Chondrocyte (in vitro differentiated cells): Measurements from ENCODE around the gene PYGB. TPM values are rescaled to one million over a fixed set of nuclear protein-coding genes. Genes with fewer than 3 reads are reported as not detected.

ENCODE experiments used
- DNase-seq: peaks from one replicate; pipeline ENCODE4 v3.0.0; 2021; ENCODE audit warnings: mixed read lengths, low spot score
- H3K27ac Mint-ChIP-seq: one replicate; pipeline ENCODE4 v1.8.0; 2021; ENCODE audit warnings: mild to moderate bottlenecking, moderate library complexity, mixed read lengths; ENCODE audit not compliant: unreplicated experiment
- H3K27me3 Mint-ChIP-seq: 2 replicates; pipeline ENCODE4 v1.8.0; 2021; ENCODE audit warnings: low read depth, mixed read lengths
- H3K36me3 Mint-ChIP-seq: 2 replicates; pipeline ENCODE4 v1.8.0; 2021; ENCODE audit warnings: low read depth, mixed read lengths
- H3K4me1 Mint-ChIP-seq: 2 replicates; pipeline ENCODE4 v1.8.0; 2021; ENCODE audit warnings: low read depth, mild to moderate bottlenecking, mixed read lengths
- H3K4me3 Mint-ChIP-seq: one replicate; pipeline ENCODE4 v1.8.0; 2021; ENCODE audit warnings: mild to moderate bottlenecking, moderate library complexity, mixed read lengths; ENCODE audit not compliant: unreplicated experiment
- H3K9me3 Mint-ChIP-seq: 2 replicates; pipeline ENCODE4 v1.8.0; 2021; ENCODE audit warnings: low read depth, mixed read lengths
- CTCF ChIP-seq: fragments of 200-600 bp; sonication (generic); IDR thresholded peaks from 2 replicates; pipeline ENCODE4 v1.5.0; 2021; ENCODE audit warnings: antibody characterized with exemption, mild to moderate bottlenecking, moderate library complexity
- total RNA-seq: library from RNA; stranded (reverse); gene quantifications from 3 replicates; pipeline ENCODE4 v1.2.1, GENCODE V29; 2021

The PYGB gene
- total RNA-seq, 1 donor from 2014 or later, result 171 TPM

- Mint-ChIP-seq H3K27ac (peak overlapping the region; percentile 61), H3K4me3 (no peak overlapping the region), H3K27me3 (no peaks in the 10 kb centered on the region), H3K9me3 (no peaks in the 10 kb centered on the region), H3K36me3 (peaks cover 20% of the 10 kb centered on the region), H3K4me1 (peaks cover 16% of the 10 kb centered on the region)
- DNase-seq, result no peak
- no peak for TF ChIP-seq CTCF
These were observed 47.7 kb downstream of the PYGB start for GRCh38 chr20:25295386-25296093.

- no peak overlapping the region for H3K4me3 Mint-ChIP-seq
- no peaks in the 10 kb centered on the region for H3K27me3 Mint-ChIP-seq
- H3K27ac Mint-ChIP-seq, result peak overlapping the region; percentile 59
- H3K36me3 Mint-ChIP-seq, result peaks cover 17% of the 10 kb centered on the region
- peaks cover 16% of the 10 kb centered on the region for H3K4me1 Mint-ChIP-seq
- TF ChIP-seq CTCF, result peak; percentile 68
- H3K9me3 Mint-ChIP-seq, result no peaks in the 10 kb centered on the region
- DNase-seq, result no peak
These were observed 48.5 kb downstream of the PYGB start for GRCh38 chr20:25296094-25297093.

- H3K27ac Mint-ChIP-seq, result peak overlapping the region; percentile 32
- H3K27me3 Mint-ChIP-seq, result no peaks in the 10 kb centered on the region
- H3K4me3 Mint-ChIP-seq, result no peak overlapping the region
- H3K4me1 Mint-ChIP-seq, result peaks cover 16% of the 10 kb centered on the region
- no peaks in the 10 kb centered on the region for H3K9me3 Mint-ChIP-seq
- DNase-seq, result no peak
- peaks cover 11% of the 10 kb centered on the region for H3K36me3 Mint-ChIP-seq
- TF ChIP-seq CTCF, result no peak
These were observed 49.4 kb downstream of the PYGB start for GRCh38 chr20:25297141-25297905.

GRCh38 chr20:25299806-25300205, 51.9 kb downstream of the PYGB start:
- peak overlapping the region; percentile 51 for H3K27ac Mint-ChIP-seq
- no peaks in the 10 kb centered on the region for H3K27me3 Mint-ChIP-seq
- H3K36me3 Mint-ChIP-seq, result peaks cover 10% of the 10 kb centered on the region
- TF ChIP-seq CTCF, result no peak
- no peaks in the 10 kb centered on the region for H3K9me3 Mint-ChIP-seq
- no peak for DNase-seq
- peaks cover 16% of the 10 kb centered on the region for H3K4me1 Mint-ChIP-seq
- no peak overlapping the region for H3K4me3 Mint-ChIP-seq
